ENCODE results near the gene GSK3B. TPM values are rescaled to one million over a fixed set of nuclear protein-coding genes. Genes with fewer than 3 reads are reported as not detected.

Gene GSK3B
- total RNA-seq, 1 experiment from 2014 or later, result 56.5 TPM

DNA sequence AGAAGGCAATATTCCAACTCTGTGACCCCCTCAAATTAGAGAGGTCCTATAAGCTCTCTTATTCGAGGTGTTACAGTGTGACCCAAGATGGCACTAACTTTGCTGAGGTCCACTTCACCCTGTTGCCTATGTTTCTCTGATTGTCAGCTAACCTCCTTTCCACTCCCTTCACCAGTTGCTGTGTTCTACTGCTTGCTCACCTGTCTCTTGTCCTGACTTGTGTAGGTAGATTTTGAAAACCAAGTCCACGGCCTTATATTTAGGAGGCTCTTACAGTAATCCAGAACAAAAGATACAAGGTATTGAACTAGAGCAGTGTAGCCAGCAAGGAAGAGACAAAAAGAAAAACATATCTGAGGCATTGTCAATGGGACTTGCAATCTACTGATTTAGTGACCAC, 20.1 kb upstream of the GSK3B start:
- no peaks in the 10 kb centered on the region for H3K4me1 ChIP-seq (ENCODE audit: insufficient read depth, low read length)
- Mint-ChIP-seq H3K4me3 (no peak overlapping the region), H3K4me1 (no peaks in the 10 kb centered on the region), H3K27ac (no peak overlapping the region; a peak in 1 of 7 replicates), H3K27me3 (ENCODE audit: low read depth) (no peaks in the 10 kb centered on the region; the same call in 1 of the 2 replicates), H3K36me3 (ENCODE audit: insufficient read depth in 1 of 3, low read depth in 3 of 3) (peaks cover 0 to 10% (median 4%) of the 10 kb centered on the region in 3 experiments; a peak in 4 of 7 replicates), H3K9me3 (peaks cover 14 to 15% of the 10 kb centered on the region in 2 experiments)
- H2AFZ ChIP-seq (ENCODE audit: low read length), result no peak overlapping the region
- H3K56ac ChIP-seq (ENCODE audit: insufficient read length, low read depth, low read length), result no peak overlapping the region
- no peaks in the 10 kb centered on the region for H3K27me3 ChIP-seq (ENCODE audit: insufficient read depth, low read length)
- no peaks in the 10 kb centered on the region for H3K79me1 ChIP-seq (ENCODE audit: insufficient read depth, low read depth, low read length, poor library complexity, severe bottlenecking)
- TF ChIP-seq, protein P1, sequence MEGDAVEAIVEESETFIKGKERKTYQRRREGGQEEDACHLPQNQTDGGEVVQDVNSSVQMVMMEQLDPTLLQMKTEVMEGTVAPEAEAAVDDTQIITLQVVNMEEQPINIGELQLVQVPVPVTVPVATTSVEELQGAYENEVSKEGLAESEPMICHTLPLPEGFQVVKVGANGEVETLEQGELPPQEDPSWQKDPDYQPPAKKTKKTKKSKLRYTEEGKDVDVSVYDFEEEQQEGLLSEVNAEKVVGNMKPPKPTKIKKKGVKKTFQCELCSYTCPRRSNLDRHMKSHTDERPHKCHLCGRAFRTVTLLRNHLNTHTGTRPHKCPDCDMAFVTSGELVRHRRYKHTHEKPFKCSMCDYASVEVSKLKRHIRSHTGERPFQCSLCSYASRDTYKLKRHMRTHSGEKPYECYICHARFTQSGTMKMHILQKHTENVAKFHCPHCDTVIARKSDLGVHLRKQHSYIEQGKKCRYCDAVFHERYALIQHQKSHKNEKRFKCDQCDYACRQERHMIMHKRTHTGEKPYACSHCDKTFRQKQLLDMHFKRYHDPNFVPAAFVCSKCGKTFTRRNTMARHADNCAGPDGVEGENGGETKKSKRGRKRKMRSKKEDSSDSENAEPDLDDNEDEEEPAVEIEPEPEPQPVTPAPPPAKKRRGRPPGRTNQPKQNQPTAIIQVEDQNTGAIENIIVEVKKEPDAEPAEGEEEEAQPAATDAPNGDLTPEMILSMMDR (conservative IDR thresholded peaks at IDR 0.05), result no peak
- H3K18ac ChIP-seq (ENCODE audit: insufficient read length, low read depth, low read length), result no peak overlapping the region
- WGBS (ENCODE audit: extremely low coverage, insufficient read length, low lambda C conversion rate), result no CpG with 5 or more reads among the region's 2 CpGs
- no peak overlapping the region for H3K9ac ChIP-seq (ENCODE audit: extremely low read depth, insufficient read length, low read length)
- no peak overlapping the region for H2BK5ac ChIP-seq (ENCODE audit: insufficient read length, low read length)
- H4K20me1 ChIP-seq (ENCODE audit: control insufficient read depth, insufficient read depth, insufficient read length), result no peaks in the 10 kb centered on the region
- H4K5ac ChIP-seq (ENCODE audit: insufficient read length, low read depth, low read length), result no peak overlapping the region
- no peak overlapping the region for H4K91ac ChIP-seq (ENCODE audit: insufficient read length, low read depth, low read length)
- no peak overlapping the region for H3K14ac ChIP-seq (ENCODE audit: insufficient read depth, low read length)
- H3K79me2 ChIP-seq (ENCODE audit: insufficient read depth, low read length), result no peaks in the 10 kb centered on the region
- H2BK15ac ChIP-seq (ENCODE audit: low read depth, low read length), result no peak overlapping the region
- H3K23me2 ChIP-seq (ENCODE audit: insufficient read length, low read depth, low read length, poor library complexity, severe bottlenecking), result no peaks in the 10 kb centered on the region
- H2BK120ac ChIP-seq (ENCODE audit: low read depth, low read length, poor library complexity, severe bottlenecking), result no peak overlapping the region
- no peak overlapping the region for H3K27ac ChIP-seq (ENCODE audit: insufficient read length, low read depth, low read length)
- H3K9me3 ChIP-seq (ENCODE audit: control insufficient read depth, low read depth, low read length), result no peaks in the 10 kb centered on the region
- no peak for DNase-seq
- no peak overlapping the region for H2BK12ac ChIP-seq (ENCODE audit: insufficient read length, low read depth, low read length)
- no peak overlapping the region for H3K4me2 ChIP-seq (ENCODE audit: insufficient read depth, insufficient read length, low read length)
- H3K4ac ChIP-seq (ENCODE audit: low read depth, low read length), result no peak overlapping the region
- no peak overlapping the region for H2AK5ac ChIP-seq (ENCODE audit: insufficient read length, low read length)
- no peak overlapping the region for H2BK20ac ChIP-seq (ENCODE audit: low read depth, low read length, poor library complexity, severe bottlenecking)
- H3K23ac ChIP-seq (ENCODE audit: insufficient read length, low read depth, low read length), result no peak overlapping the region
- no peak overlapping the region for H4K8ac ChIP-seq (replicated peaks; ENCODE audit: insufficient read length, low read depth, low read length)
- no peak overlapping the region for H3T11ph ChIP-seq (ENCODE audit: low read length)
